AG10803 (cell line): ENCODE results near the gene POU5F1.

Experiments
- DNase-seq: peaks from one replicate; pipeline ENCODE4 v3.0.0; 2010; ENCODE audit warnings: low read depth
- H3K4me3 ChIP-seq: 2 replicates; pipeline ENCODE4 v1.5.1; 2011; ENCODE audit warnings: mild to moderate bottlenecking, low read length, control low read depth
- TF ChIP-seq, protein P1 (sequence below): conservative IDR thresholded peaks from 2 replicates; pipeline ENCODE4 v1.5.1; 2011; ENCODE audit warnings: mild to moderate bottlenecking, low read length, control low read depth, inconsistent platforms

Gene POU5F1

GRCh38 chr6:31180500-31180899 lies 10.0 kb upstream of the POU5F1 start:
- TF ChIP-seq, protein P1, sequence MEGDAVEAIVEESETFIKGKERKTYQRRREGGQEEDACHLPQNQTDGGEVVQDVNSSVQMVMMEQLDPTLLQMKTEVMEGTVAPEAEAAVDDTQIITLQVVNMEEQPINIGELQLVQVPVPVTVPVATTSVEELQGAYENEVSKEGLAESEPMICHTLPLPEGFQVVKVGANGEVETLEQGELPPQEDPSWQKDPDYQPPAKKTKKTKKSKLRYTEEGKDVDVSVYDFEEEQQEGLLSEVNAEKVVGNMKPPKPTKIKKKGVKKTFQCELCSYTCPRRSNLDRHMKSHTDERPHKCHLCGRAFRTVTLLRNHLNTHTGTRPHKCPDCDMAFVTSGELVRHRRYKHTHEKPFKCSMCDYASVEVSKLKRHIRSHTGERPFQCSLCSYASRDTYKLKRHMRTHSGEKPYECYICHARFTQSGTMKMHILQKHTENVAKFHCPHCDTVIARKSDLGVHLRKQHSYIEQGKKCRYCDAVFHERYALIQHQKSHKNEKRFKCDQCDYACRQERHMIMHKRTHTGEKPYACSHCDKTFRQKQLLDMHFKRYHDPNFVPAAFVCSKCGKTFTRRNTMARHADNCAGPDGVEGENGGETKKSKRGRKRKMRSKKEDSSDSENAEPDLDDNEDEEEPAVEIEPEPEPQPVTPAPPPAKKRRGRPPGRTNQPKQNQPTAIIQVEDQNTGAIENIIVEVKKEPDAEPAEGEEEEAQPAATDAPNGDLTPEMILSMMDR = no peak
- peak; percentile 76 for DNase-seq
- H3K4me3 ChIP-seq = peak overlapping the region; percentile 58

GRCh38 chr6:31179896-31180295 lies 9.4 kb upstream of the POU5F1 start:
- TF ChIP-seq, protein P1 = no peak
- peak overlapping the region; percentile 58 for H3K4me3 ChIP-seq
- no peak for DNase-seq

GRCh38 chr6:31179042-31179386 lies 8.5 kb upstream of the POU5F1 start:
- TF ChIP-seq, protein P1 = no peak
- no peak for DNase-seq
- no peak overlapping the region for H3K4me3 ChIP-seq

DNA sequence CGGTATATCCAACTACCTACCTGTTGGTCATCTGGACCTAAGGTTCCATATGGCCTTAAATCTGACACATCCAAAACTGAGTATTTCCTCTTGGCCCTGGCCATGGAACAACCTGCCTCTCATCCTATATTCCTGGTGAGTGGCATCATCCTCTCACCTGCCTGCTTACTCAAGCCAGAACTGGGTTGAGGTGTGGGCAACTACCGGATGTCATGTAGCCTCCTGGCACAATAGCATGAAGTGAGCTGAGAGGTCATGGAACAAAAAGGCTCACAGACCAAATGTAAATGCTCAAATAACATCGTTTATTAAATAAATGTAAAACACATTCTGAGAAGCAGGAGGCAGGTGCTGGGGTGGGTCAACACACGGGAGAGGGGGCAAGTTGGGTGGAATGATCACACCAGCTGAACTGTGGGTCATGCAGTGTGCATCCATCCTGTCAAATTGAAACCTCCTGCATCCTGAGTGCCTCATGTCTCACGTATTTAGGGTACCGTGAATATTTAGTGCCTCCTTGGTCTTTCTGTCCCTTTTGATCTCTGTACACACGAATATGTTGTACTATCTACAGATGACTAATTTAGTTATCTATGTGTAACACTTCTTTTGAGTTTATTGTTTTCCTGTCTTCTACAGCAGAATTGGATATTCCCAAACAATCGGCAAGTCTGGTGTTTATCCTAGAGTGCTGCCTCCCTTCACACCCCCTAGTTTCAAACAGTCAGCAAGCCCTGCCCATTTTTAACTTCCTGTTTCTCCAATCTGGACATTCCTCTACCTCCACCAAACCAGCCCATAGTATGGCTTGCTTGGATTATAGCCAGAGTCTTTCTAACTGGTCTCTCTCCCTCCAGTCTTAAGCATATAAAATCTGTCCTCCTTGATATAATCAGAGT lies 7.9 kb upstream of the POU5F1 start:
- TF ChIP-seq, protein P1 = no peak
- DNase-seq = no peak
- H3K4me3 ChIP-seq = no peak overlapping the region

DNA sequence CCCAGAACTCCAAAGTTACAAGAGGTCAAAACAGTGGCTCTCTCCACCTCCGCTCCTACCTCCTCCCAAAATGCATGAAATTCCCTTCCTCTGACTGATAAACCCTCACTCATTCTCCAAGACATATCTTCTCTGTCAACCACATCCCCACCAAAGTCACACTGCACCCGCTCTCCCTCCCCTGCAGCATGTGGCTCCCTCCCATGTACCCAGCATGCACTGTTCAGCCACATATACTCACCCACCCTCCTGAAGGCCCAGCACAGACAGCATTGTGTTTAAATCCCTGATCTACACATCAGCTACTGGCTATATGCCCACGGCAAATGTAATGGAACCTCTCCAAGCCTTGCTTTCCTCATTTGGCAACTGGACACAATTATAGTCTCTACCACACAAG lies 5.5 kb upstream of the POU5F1 start:
- TF ChIP-seq, protein P1 = no peak
- no peak overlapping the region for H3K4me3 ChIP-seq
- DNase-seq = peak; percentile 57

DNA sequence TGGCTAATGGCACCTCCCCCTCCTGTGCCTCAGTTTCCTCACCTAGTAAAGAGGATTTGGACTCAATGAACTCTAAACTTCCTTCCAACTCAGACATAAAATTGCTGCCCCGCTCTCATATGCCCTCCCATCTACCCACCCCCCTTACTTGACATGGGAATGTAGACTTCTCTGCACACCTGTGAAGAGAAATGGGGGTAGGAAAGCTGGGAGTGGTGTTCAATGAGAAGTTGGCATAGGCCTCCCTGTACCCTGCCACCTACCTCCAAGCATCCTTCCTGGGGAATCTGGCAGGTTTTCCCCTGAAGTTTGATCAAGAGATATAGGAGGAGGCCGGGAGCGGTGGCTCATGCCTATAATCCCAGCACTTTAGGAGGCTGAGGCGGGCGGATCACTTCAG lies 3.9 kb upstream of the POU5F1 start:
- DNase-seq = no peak
- TF ChIP-seq, protein P1 = no peak
- no peak overlapping the region for H3K4me3 ChIP-seq

- no peak overlapping the region for H3K4me3 ChIP-seq
- TF ChIP-seq, protein P1 = no peak
- DNase-seq = no peak
Measured at GRCh38 chr6:31173406-31173805, 2.9 kb upstream of the POU5F1 start.
